ENCODE results near the gene NOC3L. TPM values are rescaled to one million over a fixed set of nuclear protein-coding genes. Genes with fewer than 3 reads are reported as not detected.

NOC3L gene
- total and polyA plus RNA-seq, 4 donors = 3.6 to 14.7 (median 7.2) TPM

DNA sequence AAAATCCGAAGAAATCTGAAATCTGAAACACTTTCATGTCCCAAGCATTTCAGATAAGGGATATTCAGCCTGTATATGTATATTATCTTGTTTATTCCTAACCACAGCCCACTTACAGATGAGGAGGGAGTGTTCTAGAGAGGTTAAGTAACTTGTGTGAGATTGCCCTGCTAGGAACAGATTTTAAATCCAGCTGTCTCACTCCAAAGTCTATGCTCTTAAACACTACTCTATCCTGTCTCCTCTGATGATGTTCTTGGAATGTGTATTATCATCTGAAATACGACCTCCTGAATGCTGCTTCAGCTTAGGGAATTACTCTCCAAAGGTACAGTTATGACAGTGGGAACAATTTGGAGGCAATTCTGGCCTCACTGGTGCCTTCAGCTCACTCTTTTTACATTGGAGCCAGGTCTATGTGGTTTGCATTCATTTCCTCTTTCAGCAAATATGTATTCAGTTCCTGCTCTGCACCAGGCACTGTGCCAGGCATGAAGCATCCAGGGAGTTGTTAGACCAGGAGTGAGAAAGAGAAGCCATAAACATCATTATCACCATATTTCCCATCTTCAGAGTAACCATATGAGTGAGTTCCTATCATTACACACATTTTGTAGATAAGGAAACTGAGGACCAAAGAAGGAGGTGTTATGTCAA, 70.2 kb downstream of the NOC3L start:
- 60% methylated on average over 2 of the region's 2 CpGs for WGBS
- no peak overlapping the region for H3K9ac ChIP-seq (ENCODE audit: low read depth in 1 of 2, low read length in 2 of 2)
- no peak overlapping the region for H3K4me3 ChIP-seq (ENCODE audit: low read depth in 1 of 3, low read length in 3 of 3)
- H3K4me1 ChIP-seq (ENCODE audit: control insufficient read depth in 4 of 4, insufficient read depth in 4 of 4, low read length in 3 of 4) = no peaks in the 10 kb centered on the region
- no peak for TF ChIP-seq NR2F2 (IDR thresholded peaks at IDR 0.05)
- TF ChIP-seq RXRA (IDR thresholded peaks at IDR 0.05) = no peak
- no peak for TF ChIP-seq EGR1 (IDR thresholded peaks at IDR 0.05; ENCODE audit: low read depth in 2 of 2)
- no peak for TF ChIP-seq JUND (IDR thresholded peaks at IDR 0.05)
- no peak for TF ChIP-seq HNF4G (IDR thresholded peaks at IDR 0.05)
- TF ChIP-seq, protein P1, sequence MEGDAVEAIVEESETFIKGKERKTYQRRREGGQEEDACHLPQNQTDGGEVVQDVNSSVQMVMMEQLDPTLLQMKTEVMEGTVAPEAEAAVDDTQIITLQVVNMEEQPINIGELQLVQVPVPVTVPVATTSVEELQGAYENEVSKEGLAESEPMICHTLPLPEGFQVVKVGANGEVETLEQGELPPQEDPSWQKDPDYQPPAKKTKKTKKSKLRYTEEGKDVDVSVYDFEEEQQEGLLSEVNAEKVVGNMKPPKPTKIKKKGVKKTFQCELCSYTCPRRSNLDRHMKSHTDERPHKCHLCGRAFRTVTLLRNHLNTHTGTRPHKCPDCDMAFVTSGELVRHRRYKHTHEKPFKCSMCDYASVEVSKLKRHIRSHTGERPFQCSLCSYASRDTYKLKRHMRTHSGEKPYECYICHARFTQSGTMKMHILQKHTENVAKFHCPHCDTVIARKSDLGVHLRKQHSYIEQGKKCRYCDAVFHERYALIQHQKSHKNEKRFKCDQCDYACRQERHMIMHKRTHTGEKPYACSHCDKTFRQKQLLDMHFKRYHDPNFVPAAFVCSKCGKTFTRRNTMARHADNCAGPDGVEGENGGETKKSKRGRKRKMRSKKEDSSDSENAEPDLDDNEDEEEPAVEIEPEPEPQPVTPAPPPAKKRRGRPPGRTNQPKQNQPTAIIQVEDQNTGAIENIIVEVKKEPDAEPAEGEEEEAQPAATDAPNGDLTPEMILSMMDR (IDR thresholded peaks at IDR 0.05; ENCODE audit: low read depth, low read length, missing input control) = no peak
- no peak for TF ChIP-seq YY1 (IDR thresholded peaks at IDR 0.05)
- no peak for TF ChIP-seq FOXA1 (IDR thresholded peaks at IDR 0.05)
- no peak for TF ChIP-seq TAF1 (conservative IDR thresholded peaks at IDR 0.05)
- TF ChIP-seq, protein P2, sequence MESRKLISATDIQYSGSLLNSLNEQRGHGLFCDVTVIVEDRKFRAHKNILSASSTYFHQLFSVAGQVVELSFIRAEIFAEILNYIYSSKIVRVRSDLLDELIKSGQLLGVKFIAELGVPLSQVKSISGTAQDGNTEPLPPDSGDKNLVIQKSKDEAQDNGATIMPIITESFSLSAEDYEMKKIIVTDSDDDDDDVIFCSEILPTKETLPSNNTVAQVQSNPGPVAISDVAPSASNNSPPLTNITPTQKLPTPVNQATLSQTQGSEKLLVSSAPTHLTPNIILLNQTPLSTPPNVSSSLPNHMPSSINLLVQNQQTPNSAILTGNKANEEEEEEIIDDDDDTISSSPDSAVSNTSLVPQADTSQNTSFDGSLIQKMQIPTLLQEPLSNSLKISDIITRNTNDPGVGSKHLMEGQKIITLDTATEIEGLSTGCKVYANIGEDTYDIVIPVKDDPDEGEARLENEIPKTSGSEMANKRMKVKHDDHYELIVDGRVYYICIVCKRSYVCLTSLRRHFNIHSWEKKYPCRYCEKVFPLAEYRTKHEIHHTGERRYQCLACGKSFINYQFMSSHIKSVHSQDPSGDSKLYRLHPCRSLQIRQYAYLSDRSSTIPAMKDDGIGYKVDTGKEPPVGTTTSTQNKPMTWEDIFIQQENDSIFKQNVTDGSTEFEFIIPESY (IDR thresholded peaks at IDR 0.05) = no peak
- TF ChIP-seq RAD21 (IDR thresholded peaks at IDR 0.05) = no peak
- no peak for TF ChIP-seq GABPA (IDR thresholded peaks at IDR 0.05 in 1 of 2, conservative IDR thresholded peaks at IDR 0.05 in 1 of 2)
- TF ChIP-seq SP1 (IDR thresholded peaks at IDR 0.05) = no peak
- TF ChIP-seq FOXA2 (IDR thresholded peaks at IDR 0.05) = no peak
- TF ChIP-seq, protein P3, sequence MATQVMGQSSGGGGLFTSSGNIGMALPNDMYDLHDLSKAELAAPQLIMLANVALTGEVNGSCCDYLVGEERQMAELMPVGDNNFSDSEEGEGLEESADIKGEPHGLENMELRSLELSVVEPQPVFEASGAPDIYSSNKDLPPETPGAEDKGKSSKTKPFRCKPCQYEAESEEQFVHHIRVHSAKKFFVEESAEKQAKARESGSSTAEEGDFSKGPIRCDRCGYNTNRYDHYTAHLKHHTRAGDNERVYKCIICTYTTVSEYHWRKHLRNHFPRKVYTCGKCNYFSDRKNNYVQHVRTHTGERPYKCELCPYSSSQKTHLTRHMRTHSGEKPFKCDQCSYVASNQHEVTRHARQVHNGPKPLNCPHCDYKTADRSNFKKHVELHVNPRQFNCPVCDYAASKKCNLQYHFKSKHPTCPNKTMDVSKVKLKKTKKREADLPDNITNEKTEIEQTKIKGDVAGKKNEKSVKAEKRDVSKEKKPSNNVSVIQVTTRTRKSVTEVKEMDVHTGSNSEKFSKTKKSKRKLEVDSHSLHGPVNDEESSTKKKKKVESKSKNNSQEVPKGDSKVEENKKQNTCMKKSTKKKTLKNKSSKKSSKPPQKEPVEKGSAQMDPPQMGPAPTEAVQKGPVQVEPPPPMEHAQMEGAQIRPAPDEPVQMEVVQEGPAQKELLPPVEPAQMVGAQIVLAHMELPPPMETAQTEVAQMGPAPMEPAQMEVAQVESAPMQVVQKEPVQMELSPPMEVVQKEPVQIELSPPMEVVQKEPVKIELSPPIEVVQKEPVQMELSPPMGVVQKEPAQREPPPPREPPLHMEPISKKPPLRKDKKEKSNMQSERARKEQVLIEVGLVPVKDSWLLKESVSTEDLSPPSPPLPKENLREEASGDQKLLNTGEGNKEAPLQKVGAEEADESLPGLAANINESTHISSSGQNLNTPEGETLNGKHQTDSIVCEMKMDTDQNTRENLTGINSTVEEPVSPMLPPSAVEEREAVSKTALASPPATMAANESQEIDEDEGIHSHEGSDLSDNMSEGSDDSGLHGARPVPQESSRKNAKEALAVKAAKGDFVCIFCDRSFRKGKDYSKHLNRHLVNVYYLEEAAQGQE (IDR thresholded peaks at IDR 0.05) = no peak
- H3K27me3 ChIP-seq (ENCODE audit: control insufficient read depth in 4 of 4, insufficient read depth in 4 of 4, low read length in 3 of 4) = no peaks in the 10 kb centered on the region
- H3K27ac ChIP-seq (ENCODE audit: low read depth in 1 of 2, low read length in 2 of 2) = no peak overlapping the region
- H3K36me3 ChIP-seq (ENCODE audit: control insufficient read depth in 4 of 4, insufficient read depth in 3 of 4, low read depth in 1 of 4, low read length in 3 of 4) = no peaks in the 10 kb centered on the region
- no peaks in the 10 kb centered on the region for H3K9me3 ChIP-seq (ENCODE audit: control insufficient read depth in 4 of 4, low read length in 3 of 4)
- DNase-seq (ENCODE audit: low spot score) = no peak

DNA sequence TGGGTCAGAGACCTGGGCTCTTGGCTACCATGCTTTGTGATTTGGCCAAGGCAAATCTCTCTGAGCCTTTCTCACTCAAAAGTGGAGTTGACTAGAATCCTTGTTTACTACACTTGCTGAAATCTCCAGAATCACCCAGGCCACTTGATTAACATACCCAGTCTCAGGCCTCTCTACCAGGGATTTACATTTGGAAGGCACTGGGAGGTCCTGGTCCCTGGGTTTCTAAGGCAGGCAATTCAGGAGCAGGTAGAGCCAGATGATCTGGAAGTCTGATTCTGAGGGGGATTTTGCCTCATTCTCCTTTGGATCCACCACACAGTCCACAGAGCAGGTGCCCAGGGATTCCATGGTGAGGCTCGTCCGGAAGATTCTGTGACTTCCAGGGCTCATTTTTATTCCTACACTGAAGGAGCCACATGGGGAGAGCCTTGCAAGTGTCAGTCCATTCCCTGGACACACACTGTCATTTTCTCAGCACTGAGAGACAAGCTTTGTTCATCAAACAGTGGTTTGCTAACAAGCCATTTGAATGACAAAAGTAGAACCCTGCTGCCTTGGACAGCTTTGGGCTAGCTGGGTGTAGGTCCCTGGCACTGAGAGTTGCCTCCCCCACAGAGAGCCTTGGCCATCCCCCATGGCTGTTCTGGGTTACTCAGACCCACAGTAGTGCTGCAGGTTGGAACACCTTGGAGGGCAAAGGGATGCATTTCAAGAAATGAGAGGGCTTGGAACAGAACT, 74.2 kb downstream of the NOC3L start:
- Histone ChIP-seq H3K27ac (ENCODE audit: low read depth in 1 of 2, low read length in 2 of 2) (no peak overlapping the region), H3K27me3 (ENCODE audit: control insufficient read depth in 4 of 4, insufficient read depth in 4 of 4, low read length in 3 of 4) (no peaks in the 10 kb centered on the region), H3K4me1 (ENCODE audit: control insufficient read depth in 4 of 4, insufficient read depth in 4 of 4, low read length in 3 of 4) (no peaks in the 10 kb centered on the region), H3K4me3 (ENCODE audit: low read depth in 1 of 3, low read length in 3 of 3) (no peak overlapping the region), H3K36me3 (ENCODE audit: control insufficient read depth in 4 of 4, insufficient read depth in 3 of 4, low read depth in 1 of 4, low read length in 3 of 4) (no peaks in the 10 kb centered on the region), H3K9me3 (ENCODE audit: control insufficient read depth in 4 of 4, low read length in 3 of 4) (no peaks in the 10 kb centered on the region), H3K9ac (ENCODE audit: low read depth in 1 of 2, low read length in 2 of 2) (no peak overlapping the region)
- no peak for DNase-seq (ENCODE audit: low spot score)
- 96% methylated on average over 2 of the region's 2 CpGs for whole genome bisulfite sequencing
- TF ChIP-seq GABPA (IDR thresholded peaks at IDR 0.05 in 1 of 2, conservative IDR thresholded peaks at IDR 0.05 in 1 of 2) (no peak), FOXA2 (IDR thresholded peaks at IDR 0.05) (no peak)
- TF ChIP-seq, protein P4, sequence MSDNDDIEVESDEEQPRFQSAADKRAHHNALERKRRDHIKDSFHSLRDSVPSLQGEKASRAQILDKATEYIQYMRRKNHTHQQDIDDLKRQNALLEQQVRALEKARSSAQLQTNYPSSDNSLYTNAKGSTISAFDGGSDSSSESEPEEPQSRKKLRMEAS (IDR thresholded peaks at IDR 0.05) = no peak
- TF ChIP-seq, protein P1 (IDR thresholded peaks at IDR 0.05; ENCODE audit: low read depth, low read length, missing input control) = no peak
- TF ChIP-seq, protein P5, sequence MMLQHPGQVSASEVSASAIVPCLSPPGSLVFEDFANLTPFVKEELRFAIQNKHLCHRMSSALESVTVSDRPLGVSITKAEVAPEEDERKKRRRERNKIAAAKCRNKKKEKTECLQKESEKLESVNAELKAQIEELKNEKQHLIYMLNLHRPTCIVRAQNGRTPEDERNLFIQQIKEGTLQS (IDR thresholded peaks at IDR 0.05) = no peak
- TF ChIP-seq, protein P2 (IDR thresholded peaks at IDR 0.05) = no peak

Measured in liver (tissue), 9 donors.